ENCODE measurements around the gene HSPA4.
"Not testable (repeated sequence)": the region's sequence is repeated elsewhere in the genome, so short reads cannot be mapped to it uniquely, and the experiment has no call there.

Gene HSPA4

GRCh38 chr5:133032852-133033742 lies 18.7 kb upstream of the HSPA4 start:
- no peaks in the 10 kb centered on the region for H3K9me3 ChIP-seq (ENCODE audit: severe bottlenecking)
- DNase-seq (ENCODE audit: low spot score) (no peak), ATAC-seq (ENCODE audit: low read depth) (no peak)
- no peak for TF ChIP-seq CTCF (IDR thresholded peaks at IDR 0.05; ENCODE audit: poor library complexity, severe bottlenecking)
- no peaks in the 10 kb centered on the region for H3K27me3 ChIP-seq (ENCODE audit: insufficient read depth, poor library complexity, severe bottlenecking)
- H3K4me3 ChIP-seq (ENCODE audit: severe bottlenecking) = no peak overlapping the region
- no peaks in the 10 kb centered on the region for H3K36me3 ChIP-seq (ENCODE audit: low read depth)
- H3K27ac ChIP-seq (ENCODE audit: poor library complexity, severe bottlenecking) = no peak overlapping the region
- H3K4me1 ChIP-seq (ENCODE audit: insufficient read depth, poor library complexity, severe bottlenecking) = no peaks in the 10 kb centered on the region

- Histone ChIP-seq H3K27me3 (ENCODE audit: insufficient read depth, poor library complexity, severe bottlenecking) (no peaks in the 10 kb centered on the region), H3K9me3 (ENCODE audit: severe bottlenecking) (no peaks in the 10 kb centered on the region), H3K27ac (ENCODE audit: poor library complexity, severe bottlenecking) (no peak overlapping the region), H3K4me1 (ENCODE audit: insufficient read depth, poor library complexity, severe bottlenecking) (no peaks in the 10 kb centered on the region), H3K36me3 (ENCODE audit: low read depth) (no peaks in the 10 kb centered on the region), H3K4me3 (ENCODE audit: severe bottlenecking) (no peak overlapping the region)
- no peak for DNase-seq (ENCODE audit: low spot score)
- ATAC-seq (ENCODE audit: low read depth) = no peak
- no peak for TF ChIP-seq CTCF (IDR thresholded peaks at IDR 0.05; ENCODE audit: poor library complexity, severe bottlenecking)
Observed at GRCh38 chr5:133034064-133034463, 17.7 kb upstream of the HSPA4 start.

GRCh38 chr5:133035224-133035623 lies 16.6 kb upstream of the HSPA4 start:
- H3K4me1 ChIP-seq (ENCODE audit: insufficient read depth, poor library complexity, severe bottlenecking) = no peaks in the 10 kb centered on the region
- DNase-seq (ENCODE audit: low spot score) (no peak), ATAC-seq (ENCODE audit: low read depth) (no peak)
- H3K4me3 ChIP-seq (ENCODE audit: severe bottlenecking) = no peak overlapping the region
- no peaks in the 10 kb centered on the region for H3K9me3 ChIP-seq (ENCODE audit: severe bottlenecking)
- no peaks in the 10 kb centered on the region for H3K27me3 ChIP-seq (ENCODE audit: insufficient read depth, poor library complexity, severe bottlenecking)
- H3K36me3 ChIP-seq (ENCODE audit: low read depth) = no peaks in the 10 kb centered on the region
- H3K27ac ChIP-seq (ENCODE audit: poor library complexity, severe bottlenecking) = no peak overlapping the region
- no peak for TF ChIP-seq CTCF (IDR thresholded peaks at IDR 0.05; ENCODE audit: poor library complexity, severe bottlenecking)

GRCh38 chr5:133036677-133037076 lies 15.1 kb upstream of the HSPA4 start:
- H3K9me3 ChIP-seq (ENCODE audit: severe bottlenecking); DNase-seq (ENCODE audit: low spot score); ATAC-seq (ENCODE audit: low read depth); H3K27me3 ChIP-seq (ENCODE audit: insufficient read depth, poor library complexity, severe bottlenecking); H3K36me3 ChIP-seq (ENCODE audit: low read depth); H3K27ac ChIP-seq (ENCODE audit: poor library complexity, severe bottlenecking); H3K4me3 ChIP-seq (ENCODE audit: severe bottlenecking): not testable (repeated sequence)
- H3K4me1 ChIP-seq (ENCODE audit: insufficient read depth, poor library complexity, severe bottlenecking) = peaks cover 12% of the 10 kb centered on the region

GRCh38 chr5:133041157-133041784 lies 10.5 kb upstream of the HSPA4 start:
- H3K36me3 ChIP-seq (ENCODE audit: low read depth) = no peaks in the 10 kb centered on the region
- no peak for DNase-seq (ENCODE audit: low spot score)
- peak; percentile 76 for ATAC-seq (ENCODE audit: low read depth)
- H3K4me1 ChIP-seq (ENCODE audit: insufficient read depth, poor library complexity, severe bottlenecking) = peaks cover 19% of the 10 kb centered on the region
- no peaks in the 10 kb centered on the region for H3K9me3 ChIP-seq (ENCODE audit: severe bottlenecking)
- peak overlapping the region; percentile 67 for H3K27ac ChIP-seq (ENCODE audit: poor library complexity, severe bottlenecking)
- no peak for TF ChIP-seq CTCF (IDR thresholded peaks at IDR 0.05; ENCODE audit: poor library complexity, severe bottlenecking)
- no peak overlapping the region for H3K4me3 ChIP-seq (ENCODE audit: severe bottlenecking)
- no peaks in the 10 kb centered on the region for H3K27me3 ChIP-seq (ENCODE audit: insufficient read depth, poor library complexity, severe bottlenecking)

Data from RWPE2 (cell line).